Stimulated activated CD4-positive, alpha-beta T cell treated with anti-CD3 and anti-CD28 coated beads, Interleukin-15, amount 100 ng/mL, for 1 hour (primary cell): Measurements from ENCODE around the gene TIMM17B.
"Not testable (repeated sequence)": the region's sequence is repeated elsewhere in the genome, so short reads cannot be mapped to it uniquely, and the experiment has no call there.

Experiments
- DNase-seq, 2 donors: peaks; one replicate each; pipeline ENCODE4 v3.0.0-alpha.2; 2020; ENCODE audit warnings: low read depth in 1 of 2, low spot score in 1 of 2

TIMM17B gene

DNA sequence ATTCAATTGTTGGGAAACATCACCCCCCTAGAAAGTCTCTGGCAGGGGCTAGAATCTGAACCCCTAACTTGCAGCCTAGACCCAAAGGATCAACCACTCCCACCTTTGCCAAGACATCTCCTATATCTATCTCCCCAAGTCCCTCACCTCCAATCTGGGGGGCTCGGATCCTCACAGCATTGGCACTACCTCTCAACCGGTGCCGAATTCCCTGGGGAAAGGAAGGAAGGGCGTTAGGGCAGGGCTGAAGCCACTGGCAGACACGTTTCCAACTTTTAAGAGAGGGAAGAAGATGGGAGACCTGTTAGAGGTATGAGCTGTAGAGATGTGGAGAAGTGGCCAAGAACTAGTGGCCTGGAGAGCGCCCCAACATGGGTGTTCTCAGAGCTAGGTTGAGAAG lies 2.7 kb downstream of the TIMM17B start:
- DNase-seq: no peak

DNA sequence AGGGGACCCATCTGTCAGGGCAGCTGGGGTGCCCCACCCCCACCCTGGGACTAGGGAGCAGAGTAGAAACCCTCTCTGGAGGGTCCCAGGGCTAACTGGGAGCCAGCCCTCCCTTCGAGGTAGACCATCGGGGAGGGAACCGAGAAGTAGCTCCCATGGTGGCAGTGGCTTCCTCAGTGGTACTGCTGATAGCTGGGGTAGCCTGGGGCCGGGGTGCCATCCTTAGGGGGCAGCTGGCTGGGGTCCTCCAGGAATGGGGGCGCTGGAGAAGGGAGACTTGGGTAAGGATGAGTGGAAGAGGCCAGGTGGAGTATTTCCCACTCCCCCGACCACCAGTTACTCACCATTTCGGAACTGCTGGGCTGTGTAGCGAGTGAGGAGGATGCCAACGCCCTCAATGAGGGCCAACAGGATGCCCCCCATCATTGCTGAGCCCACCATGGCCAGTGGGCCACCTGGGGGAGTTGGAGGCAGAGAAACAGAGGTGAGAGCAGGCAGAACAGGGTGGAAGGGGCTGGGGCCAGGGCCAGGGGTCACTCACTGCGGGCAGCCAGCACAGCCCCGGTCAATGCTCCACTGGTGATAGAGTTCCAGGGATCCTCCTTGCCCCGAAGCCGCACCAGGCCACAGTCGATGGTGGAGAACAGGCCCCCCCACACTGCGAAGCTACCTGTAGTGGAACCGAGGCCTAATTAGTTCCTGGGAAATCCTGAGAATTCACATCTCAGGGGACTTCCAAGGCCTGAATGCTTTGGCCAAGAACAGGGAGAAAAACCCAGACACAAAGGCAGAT lies 3.8 kb downstream of the TIMM17B start:
- DNase-seq: no peak

DNA sequence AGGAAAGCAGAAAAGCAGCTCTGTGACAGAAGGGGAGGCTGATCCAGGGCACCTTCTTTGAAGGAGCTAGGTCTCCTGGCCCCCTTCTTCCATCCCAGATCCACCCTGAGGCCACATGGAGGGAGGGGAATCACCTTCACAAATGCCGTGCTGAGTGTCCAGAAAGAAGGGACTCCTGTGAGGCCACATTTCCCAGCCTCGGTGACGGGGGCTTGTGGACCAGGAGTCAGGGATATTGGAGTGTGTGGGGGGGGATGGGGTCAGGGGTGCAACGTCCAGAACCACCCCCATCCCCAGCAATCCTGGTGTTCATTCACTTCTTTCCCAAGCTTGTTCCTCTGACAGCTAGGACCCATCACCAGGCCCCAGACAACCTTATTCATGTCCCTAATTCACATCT lies 4.7 kb downstream of the TIMM17B start:
- no peak for DNase-seq

DNA sequence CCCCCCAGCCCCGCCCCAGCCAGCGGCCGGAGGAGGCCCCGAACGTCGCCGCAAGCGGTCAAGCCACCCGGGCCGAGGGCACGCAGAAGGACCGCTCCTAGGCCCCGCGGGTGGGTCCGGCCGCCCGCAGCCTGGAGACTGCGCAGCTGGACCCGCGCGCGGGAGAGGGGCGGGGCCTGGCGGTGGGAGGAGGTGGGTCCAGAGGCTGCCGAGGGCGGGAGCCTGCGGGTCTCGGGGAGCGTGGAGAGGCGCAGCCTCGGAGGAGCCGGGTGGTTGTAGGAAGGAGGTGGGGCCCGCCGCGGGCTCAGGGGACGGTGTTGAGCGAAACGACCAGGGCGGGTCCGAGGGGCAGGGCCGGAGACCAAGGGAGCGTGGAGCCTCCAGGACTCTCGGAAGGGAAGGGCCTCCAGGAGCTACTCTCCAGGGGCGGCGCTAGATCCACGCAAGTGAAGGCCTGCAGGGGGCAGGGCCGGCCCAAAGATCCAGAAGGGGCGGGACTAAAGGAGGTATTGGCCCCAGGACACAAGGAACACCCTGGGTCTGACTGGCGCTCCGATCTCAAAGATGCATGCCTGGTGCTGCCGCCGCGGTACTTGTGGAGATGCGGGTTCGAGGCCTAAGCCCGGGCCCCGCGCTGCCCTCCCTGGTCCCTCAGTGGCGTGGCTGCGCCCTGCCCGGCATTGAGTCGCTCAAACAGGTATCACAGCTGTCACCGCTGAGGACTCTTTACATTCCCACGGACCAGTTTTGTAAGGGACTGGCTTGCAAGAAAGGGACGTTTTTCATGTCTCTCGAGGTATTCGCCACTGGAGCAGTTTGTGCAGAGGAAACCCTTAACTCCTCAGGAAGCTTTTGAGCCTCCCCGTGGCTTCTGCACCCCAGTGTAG lies 5.9 kb downstream of the TIMM17B start:
- DNase-seq: peak; percentile 49 to 53

DNA sequence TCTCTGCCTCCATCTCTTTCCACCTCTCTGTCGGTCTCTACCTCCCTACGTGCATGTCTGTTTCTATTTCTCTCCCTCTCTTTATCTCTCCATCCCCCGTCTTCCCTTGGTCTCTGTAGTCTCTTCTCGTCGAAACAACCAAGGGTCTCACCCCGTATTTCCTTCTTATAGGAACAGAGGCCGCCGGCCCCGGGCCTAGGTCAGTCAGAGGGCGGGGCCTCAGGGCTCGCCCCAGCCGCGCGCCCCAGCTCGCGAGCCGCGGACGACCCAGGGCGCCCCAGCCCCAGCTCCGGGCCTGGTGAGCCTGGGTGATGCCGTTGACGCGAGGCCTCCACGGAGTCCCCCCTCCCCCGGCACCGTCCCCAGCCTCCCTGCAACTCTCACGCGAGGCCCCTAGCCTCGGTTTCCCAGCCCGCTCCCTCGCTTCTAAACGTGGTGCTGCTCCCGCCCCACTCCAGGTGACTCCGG lies 6.6 kb downstream of the TIMM17B start:
- no peak for DNase-seq

- DNase-seq: no peak
Observed at GRCh38 chrX:48890296-48890925, 7.2 kb downstream of the TIMM17B start.

DNA sequence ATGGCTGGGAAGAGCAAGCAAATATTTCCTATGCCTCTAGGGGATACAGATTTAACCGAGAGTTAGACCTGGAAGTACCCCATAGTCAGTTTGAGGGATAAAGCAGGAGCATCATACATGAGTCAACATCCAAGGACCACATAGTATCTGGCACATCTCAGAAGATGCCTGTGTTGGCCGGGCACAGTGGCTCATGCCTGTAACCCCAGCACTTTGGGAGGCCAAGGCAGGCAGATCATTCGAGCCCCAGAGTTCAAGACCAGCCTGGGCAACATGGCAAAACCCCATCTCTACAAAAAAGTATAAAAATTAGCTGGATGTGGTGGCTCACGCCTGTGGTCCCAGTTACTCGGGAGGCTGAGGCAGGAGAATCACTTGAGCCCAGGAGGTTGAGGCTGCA lies 11.0 kb downstream of the TIMM17B start:
- not testable (repeated sequence) for DNase-seq

- no peak for DNase-seq
Observed at GRCh38 chrX:48883729-48884128, 13.8 kb downstream of the TIMM17B start.

DNA sequence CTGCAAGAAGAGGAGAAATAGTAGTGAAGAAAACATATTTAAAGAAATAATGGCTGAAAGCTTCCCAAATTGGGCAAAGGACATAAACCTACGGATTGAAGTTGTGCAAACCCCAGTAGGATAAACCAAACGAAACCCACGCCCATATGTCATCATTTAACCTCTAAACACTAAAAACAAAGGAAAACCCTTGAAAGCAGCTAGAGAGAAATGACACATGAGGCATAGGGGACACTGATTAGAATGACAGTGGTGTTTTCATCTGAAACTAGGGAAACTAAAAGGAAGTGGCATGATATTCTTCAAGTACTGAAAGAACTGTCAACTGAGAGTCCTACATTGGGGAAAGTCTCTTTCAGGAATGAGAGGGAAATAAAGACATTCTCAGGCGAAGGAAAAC lies 20.6 kb downstream of the TIMM17B start:
- DNase-seq: not testable (repeated sequence)

DNA sequence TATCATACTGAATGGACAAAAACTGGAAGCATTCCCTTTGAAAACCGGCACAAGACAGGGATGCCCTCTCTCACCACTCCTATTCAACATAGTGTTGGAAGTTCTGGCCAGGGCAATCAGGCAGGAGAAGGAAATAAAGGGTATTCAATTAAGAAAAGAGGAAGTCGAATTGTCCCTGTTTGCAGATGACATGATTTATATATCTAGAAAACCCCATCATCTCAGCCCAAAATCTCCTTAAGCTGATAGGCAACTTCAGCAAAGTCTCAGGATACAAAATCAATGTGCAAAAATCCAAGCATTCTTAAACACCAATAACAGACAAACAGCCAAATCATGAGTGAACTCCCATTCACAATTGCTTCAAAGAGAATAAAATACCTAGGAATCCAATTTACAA lies 25.6 kb downstream of the TIMM17B start:
- DNase-seq: not testable (repeated sequence)

DNA sequence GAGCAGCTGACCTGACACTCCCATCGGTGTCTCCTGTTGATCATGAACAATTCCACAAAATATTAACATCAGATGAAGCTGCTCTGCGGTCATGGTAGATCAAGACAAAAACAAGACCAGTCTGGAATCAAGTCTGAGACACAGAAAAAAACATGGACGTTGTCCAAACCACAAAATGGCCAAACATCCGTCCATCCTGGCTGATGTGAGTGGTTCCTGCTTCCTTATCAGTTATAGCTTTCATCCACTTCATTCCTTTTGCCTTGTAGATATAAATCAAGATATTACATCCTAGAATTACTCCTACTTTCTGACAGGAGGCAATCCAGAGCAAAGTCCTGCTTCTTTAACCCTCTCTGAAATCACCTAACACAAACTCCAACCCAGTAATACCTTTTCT lies 33.4 kb downstream of the TIMM17B start:
- no peak for DNase-seq

DNA sequence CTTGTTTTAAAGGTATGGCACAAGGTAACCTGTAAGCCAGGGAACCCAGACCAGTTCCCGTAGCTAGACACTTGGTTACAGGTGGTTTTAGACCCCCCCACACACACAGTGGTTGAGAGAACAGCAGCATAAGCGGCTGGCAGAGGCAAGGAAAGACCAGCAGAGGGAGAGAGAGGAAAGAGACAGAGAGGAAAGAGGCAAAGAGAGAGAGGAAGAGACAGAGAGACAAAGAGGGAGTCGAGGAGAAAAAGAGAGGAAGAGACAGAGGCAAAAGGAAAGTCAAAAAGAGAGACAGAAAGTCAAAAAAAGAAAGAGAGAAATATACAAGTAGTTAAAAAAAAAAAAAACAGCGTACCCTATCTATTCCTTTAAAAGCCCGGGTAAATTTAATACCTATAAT lies 42.7 kb downstream of the TIMM17B start:
- DNase-seq: no peak

DNA sequence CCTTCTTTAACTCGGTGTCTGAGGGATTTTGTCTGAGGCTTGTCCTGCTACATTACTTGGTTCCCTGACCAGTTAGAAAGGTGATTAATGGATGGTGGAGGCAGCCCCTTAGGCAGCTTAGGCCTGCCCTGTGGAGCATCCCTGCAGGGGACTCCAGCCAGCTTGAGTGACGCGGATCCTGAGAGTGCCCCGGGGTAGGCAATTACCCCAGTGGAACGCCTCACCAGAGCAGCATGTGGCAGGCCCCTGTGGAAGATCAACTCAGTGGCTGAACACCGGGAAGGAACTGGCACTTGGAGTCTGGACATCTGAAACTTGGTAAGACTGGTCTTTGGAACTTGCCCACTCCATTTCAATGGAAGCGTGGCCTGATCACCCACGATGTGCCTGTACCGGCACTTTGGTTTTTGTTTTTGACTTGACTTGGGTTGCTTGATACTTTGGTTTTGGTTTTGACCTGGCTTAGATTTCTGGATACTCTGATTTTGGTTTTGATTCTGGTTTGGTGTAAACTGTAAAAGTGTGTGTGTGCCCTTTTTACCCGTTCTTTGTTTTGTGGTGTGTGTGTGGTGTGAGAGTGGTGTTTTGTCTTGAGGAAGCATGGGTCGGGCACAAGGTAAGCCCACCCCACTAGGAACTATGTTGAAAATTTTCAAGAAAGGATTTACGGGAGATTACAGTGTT lies 43.3 kb downstream of the TIMM17B start:
- not testable (repeated sequence) for DNase-seq

DNA sequence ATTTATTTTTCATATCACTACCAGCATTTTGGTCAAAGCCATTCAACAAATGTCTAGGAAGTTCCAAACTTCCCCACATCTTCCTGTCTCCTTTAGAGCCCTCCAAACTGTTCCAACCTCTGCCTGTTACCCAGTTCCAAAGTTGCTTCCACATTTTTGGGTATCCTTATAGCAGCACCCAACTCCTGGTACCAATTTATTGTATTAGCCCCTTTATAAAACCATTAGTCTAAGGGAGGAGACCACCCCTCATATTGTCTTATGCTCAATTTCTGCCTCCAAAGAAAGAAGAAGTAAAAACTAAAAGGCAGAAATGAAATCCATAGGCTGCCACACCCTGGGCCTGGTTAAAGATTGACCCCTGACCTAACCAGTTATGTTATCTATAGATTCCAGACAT lies 44.1 kb downstream of the TIMM17B start:
- not testable (repeated sequence) for DNase-seq

DNA sequence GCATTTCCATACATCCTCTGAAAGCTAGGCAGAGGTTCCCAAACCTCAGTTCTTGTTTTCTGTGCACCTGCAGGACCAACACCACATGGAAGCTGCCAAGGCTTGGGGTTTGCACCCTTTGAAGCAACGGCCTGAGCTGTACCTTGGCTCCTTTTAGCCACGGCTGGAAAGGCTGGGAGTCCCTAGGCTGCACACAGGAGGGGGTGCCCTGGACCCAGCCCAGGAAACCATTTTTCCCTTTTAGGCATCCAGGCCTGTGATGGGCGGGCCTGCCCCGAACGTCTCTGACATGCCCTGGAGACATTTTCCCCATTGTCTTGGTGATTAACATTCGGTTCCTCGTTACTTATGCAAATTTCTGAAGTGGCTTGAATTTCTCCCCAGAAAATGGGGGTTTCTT lies 44.7 kb downstream of the TIMM17B start:
- no peak for DNase-seq

GRCh38 chrX:48848847-48849246 lies 48.7 kb downstream of the TIMM17B start:
- no peak for DNase-seq
